Motor neuron (in vitro differentiated cells): ENCODE data around the gene PARVA. TPM values are rescaled to one million over a fixed set of nuclear protein-coding genes. Genes with fewer than 3 reads are reported as not detected.

Experiments used
- ATAC-seq, 8 experiments: fragments of 200-7000 bp; cut with Tn5 transposase; replicated peaks in 6 of 8; 2 replicates each; pipeline ENCODE4 v1.8.0; 2021; ENCODE audit warnings: mild to moderate bottlenecking in 8 of 8, moderate library complexity in 8 of 8
- H3K27ac ChIP-seq, 2 donors: fragments of 250-450 bp; sonication (Bioruptor Pico); 2 replicates each; pipeline ENCODE4 v1.9.0; 2021; ENCODE audit warnings: antibody characterized with exemption in 2 of 2, mild to moderate bottlenecking in 2 of 2, moderate library complexity in 1 of 2
- H3K4me1 ChIP-seq, 2 donors: fragments of 250-450 bp; sonication (Bioruptor Pico); replicated peaks in 1 of 2; 2 replicates each; pipeline ENCODE4 v1.6.1; 2021; ENCODE audit warnings: antibody characterized with exemption in 2 of 2, mild to moderate bottlenecking in 2 of 2, moderate library complexity in 1 of 2
- H3K4me3 ChIP-seq, 5 donors: fragments of 250-450 bp; sonication (Bioruptor Pico); 2 replicates each; pipeline ENCODE4 v1.9.0; 2021; ENCODE audit warnings: antibody characterized with exemption in 5 of 5, mild to moderate bottlenecking in 5 of 5, moderate library complexity in 4 of 5
- WGBS, 10 experiments: fragments of 450-650 bp; shearing (Covaris generic); methylation state at CpG; one replicate each; pipeline ENCODE4 v1.0.0; 2022; 5-methylcytosine and 5-hydroxymethylcytosine counted together
- in situ Hi-C, 9 experiments: fragments of 400-800 bp; cut with MboI; loops; one replicate each; pipeline ENCODE4 v1.15.0; 2021; ENCODE audit warnings: low sequenced_read_pairs in 9 of 9, low pct_unique_long_range_greater_than_20kb in 2 of 9; ENCODE audit not compliant: unreplicated experiment in 9 of 9
- total RNA-seq, 8 experiments: library from RNA; unstranded; fragments of 300-600 nt; gene quantifications; 2 replicates each; pipeline versions ENCODE4 v1.2.3 to v1.2.4, GENCODE V29; 2022

The PARVA gene
- total RNA-seq, 8 experiments from 2014 or later: 4.8 to 59.4 (median 10.8) TPM

DNA sequence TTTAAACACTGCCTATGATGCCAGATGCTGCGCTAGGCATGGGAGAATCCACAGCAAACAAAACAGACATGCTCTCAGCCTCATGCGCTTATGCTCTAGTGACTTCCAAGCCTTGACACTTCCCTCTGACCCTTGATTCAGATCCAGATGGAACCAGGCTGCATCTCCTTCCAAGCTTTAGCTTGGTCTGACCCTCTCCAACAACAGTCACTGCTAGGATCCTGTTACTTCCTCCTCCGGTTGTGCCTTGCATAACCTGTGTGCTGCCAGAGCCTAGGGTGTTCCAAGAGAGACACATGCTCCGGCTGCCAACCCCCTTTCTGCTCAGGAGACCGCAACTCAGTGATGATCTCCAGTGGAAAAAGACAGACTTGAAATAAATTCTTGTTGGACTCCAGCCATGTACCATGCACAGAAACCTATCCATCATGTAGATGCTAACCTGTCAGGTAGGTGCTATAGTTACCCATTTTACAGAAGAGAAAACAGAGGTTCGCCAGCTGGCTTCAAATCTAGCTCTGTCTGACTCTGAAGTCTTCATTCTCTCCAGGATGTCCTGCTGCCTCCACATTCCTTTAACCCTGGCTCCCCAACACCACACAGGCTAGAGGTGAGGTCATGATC is 160.5 kb downstream of the PARVA start:
- Histone ChIP-seq H3K4me3 (no peak overlapping the region), H3K4me1 (peaks cover 3 to 6% of the 10 kb centered on the region in 2 donors), H3K27ac (no peak overlapping the region)
- no peak for ATAC-seq
- 65 to 100% (median 83%) methylated on average over 1 to 6 of the region's 6 CpGs; no CpG with 5 or more reads in 1 of the 10 experiments for WGBS, 10 experiments
- in situ Hi-C loops: no loop called here

DNA sequence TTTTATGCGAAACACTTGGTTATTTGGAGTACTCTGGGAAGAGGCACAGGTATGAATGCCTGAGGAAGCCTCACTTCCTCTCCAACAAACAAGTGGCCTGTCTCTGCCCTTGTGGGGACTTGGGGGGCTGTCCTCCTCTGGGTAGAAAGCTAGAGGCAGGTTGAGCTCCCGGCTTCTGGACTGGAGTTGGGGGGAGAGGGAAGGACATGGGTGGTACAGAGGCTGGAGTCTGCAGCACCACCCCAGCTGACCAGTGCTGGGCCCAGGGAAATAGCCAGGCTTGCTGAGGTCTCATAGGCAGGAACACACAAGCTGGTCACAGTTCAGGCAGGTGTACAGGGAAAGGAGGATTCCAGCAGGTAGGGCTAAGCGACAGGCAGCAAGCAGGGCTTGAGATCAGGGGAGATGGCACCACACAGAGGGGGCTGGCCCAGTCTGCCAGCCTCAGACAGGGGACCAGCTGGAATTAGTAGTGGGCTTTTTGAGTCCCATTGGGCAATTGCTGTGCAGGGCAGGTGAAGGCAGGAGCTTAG is 161.6 kb downstream of the PARVA start:
- ATAC-seq: no peak
- no peak overlapping the region for H3K27ac ChIP-seq
- WGBS, 10 experiments: 83 to 100% (median 100%) methylated on average over 1 to 2 of the region's 3 CpGs; no CpG with 5 or more reads in 6 of the 10 experiments

DNA sequence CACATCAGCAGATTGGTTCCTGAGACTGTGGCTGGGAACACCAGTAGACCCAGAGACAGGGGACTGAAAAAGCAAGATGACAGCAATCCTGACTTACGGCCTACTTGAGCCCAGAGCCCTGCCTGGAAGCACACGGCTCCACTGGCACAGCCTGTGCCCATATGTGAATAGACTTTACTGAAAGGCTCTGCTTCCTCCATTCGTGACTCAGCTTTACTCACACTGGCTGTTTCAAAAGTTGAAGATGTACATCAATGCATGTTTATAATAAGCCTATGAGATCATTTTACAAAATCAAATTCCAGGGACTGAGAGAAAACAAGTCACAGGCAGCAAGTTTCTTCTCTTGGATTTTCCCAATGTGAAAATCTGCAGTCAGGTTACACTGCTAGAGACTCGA is 162.2 kb downstream of the PARVA start:
- WGBS, 10 experiments: 7 to 100% (median 75%) methylated on average over 1 to 3 of the region's 4 CpGs; no CpG with 5 or more reads in 3 of the 10 experiments
- in situ Hi-C loops: no loop called here
- H3K27ac ChIP-seq: no peak overlapping the region

More for the DNA sequence above, 161.6 kb downstream of the PARVA start:
- Histone ChIP-seq H3K4me1 (peaks cover 3 to 6% of the 10 kb centered on the region in 2 donors), H3K4me3 (no peak overlapping the region)
- in situ Hi-C loops: no loop called here

DNA sequence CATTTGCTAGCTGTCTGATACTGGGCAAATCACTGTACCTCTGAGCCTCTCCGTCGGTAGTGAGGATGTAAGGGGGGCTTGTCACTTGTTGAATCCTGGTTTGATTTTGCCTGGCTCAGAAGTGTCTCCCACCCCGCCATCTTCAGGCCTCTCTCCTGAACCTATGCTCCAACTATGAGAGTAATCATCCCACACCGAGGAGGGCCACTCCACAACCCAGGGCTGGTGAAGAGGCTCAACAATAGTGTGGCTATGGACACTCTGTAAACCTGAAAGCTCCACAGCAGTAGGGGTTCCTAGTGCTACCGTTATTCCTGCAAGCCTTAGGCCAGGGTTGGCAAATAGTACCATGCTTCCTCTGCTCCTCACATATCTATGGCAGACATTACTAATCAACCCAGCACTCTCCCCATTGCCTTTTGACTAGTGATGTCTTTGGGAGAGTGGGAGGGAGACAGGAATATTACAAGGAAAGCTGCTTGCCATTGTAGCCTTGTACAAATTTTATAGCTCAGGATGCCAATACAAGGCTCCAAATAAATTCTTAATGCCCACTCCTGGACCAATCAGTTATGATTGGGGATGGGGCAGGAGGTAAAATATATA is 162.8 kb downstream of the PARVA start:
- Histone ChIP-seq H3K4me3 (no peak overlapping the region), H3K27ac (no peak overlapping the region), H3K4me1 (peaks cover 0 to 4% of the 10 kb centered on the region in 2 donors)
- no peak for ATAC-seq
- in situ Hi-C loops: no loop called here
- 74 to 100% (median 88%) methylated on average over 1 to 4 of the region's 5 CpGs; no CpG with 5 or more reads in 7 of the 10 experiments for WGBS, 10 experiments

More for the DNA sequence above, 162.2 kb downstream of the PARVA start:
- Histone ChIP-seq H3K4me1 (peaks cover 3 to 6% of the 10 kb centered on the region in 2 donors), H3K4me3 (no peak overlapping the region)
- peak in 4 of 8 experiments; percentile 25 to 85 (median 66) for ATAC-seq

DNA sequence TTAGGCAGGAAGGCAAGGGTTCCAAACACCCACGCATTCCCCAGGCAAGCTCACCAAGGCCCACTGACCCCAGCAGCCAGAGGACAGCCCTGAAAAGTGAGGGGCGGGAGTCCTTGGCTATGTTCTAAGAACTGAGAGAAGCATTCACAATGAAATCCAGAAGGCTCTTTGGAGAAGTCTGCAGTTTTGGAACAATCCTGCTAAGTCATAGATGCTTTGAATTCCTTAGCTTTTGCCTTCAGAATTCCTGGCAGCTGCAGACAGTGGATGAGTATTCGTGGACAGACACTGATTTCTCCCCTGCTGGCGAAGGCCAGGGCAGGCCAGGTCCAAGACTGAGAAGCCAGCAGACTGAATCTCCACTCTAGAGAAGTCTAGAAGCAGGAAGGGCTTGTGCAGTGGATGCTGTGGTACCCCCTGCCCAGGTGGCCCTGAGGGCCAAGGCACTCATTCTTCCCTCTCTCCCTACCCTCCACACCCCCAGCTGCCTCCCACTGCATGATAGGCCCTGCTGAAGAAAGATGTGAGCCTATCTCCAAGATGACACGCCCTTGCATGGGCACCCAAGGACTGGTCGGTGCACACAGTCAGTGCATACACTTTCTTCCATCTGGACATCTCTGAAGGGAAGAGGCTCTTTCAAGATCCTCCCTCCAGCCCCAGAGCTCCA is 163.7 kb downstream of the PARVA start:
- in situ Hi-C loops: no loop called here
- WGBS, 10 experiments: 18 to 84% (median 40%) methylated on average over 1 to 5 of the region's 6 CpGs; no CpG with 5 or more reads in 3 of the 10 experiments
- ATAC-seq: peak in 4 of 8 experiments; percentile 30 to 71 (median 59)
- Histone ChIP-seq H3K27ac (no peak overlapping the region), H3K4me1 (no peaks in the 10 kb centered on the region), H3K4me3 (no peak overlapping the region)

- ATAC-seq: no peak
- Histone ChIP-seq H3K4me3 (no peak overlapping the region), H3K27ac (no peak overlapping the region), H3K4me1 (no peaks in the 10 kb centered on the region)
- in situ Hi-C loops: no loop called here
- WGBS, 10 experiments: 60 to 100% (median 83%) methylated on average over 1 to 5 of the region's 9 CpGs; no CpG with 5 or more reads in 3 of the 10 experiments
Observed at GRCh38 chr11:12541583-12542151, 164.3 kb downstream of the PARVA start.

- no peak for ATAC-seq
- WGBS, 10 experiments: 0 to 93% (median 57%) methylated on average over 1 to 10 of the region's 10 CpGs; no CpG with 5 or more reads in 6 of the 10 experiments
Observed at GRCh38 chr11:12542186-12542935, 165.0 kb downstream of the PARVA start.

GRCh38 chr11:12543596-12544415 is 166.4 kb downstream of the PARVA start:
- in situ Hi-C loops: no loop called here
- H3K4me1 ChIP-seq: peaks cover 0 to 7% of the 10 kb centered on the region in 2 donors
- 80 to 100% (median 87%) methylated on average over 1 to 8 of the region's 9 CpGs; no CpG with 5 or more reads in 2 of the 10 experiments for WGBS, 10 experiments
- H3K27ac ChIP-seq: no peak overlapping the region
- ATAC-seq: peak in 1 of 8 experiments; percentile 48
- no peak overlapping the region for H3K4me3 ChIP-seq

More at GRCh38 chr11:12542186-12542935, 165.0 kb downstream of the PARVA start:
- Histone ChIP-seq H3K4me3 (no peak overlapping the region), H3K4me1 (no peaks in the 10 kb centered on the region), H3K27ac (no peak overlapping the region)
- in situ Hi-C loops: no loop called here

GRCh38 chr11:12544986-12545775 is 167.8 kb downstream of the PARVA start:
- Histone ChIP-seq H3K4me3 (no peak overlapping the region), H3K4me1 (peaks cover 0 to 7% of the 10 kb centered on the region in 2 donors), H3K27ac (no peak overlapping the region)
- in situ Hi-C loops: no loop called here
- peak in 1 of 8 experiments; percentile 27 for ATAC-seq
- 60 to 100% (median 88%) methylated on average over 1 to 8 of the region's 13 CpGs; no CpG with 5 or more reads in 2 of the 10 experiments for WGBS, 10 experiments

DNA sequence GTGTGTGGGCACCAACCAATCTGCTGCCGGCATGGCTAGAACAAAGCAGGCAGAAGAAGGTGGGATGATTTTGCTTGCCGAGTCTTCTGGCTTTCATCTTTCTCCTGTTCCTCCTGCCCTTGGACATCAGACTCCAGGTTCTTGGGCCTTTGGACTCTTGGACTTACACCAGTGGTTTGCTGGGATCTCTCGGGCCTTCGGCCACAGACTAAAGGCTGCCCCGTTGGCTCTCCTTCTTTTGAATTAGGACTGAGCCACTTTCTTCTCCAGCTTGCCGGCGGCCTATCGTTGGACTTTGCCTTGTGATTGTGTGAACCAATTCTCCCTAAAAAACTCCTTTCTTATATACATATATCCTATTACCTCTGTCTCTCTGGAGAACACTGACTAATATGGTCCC is 168.8 kb downstream of the PARVA start:
- in situ Hi-C loops: no loop called here

GRCh38 chr11:12546660-12547059 is 169.3 kb downstream of the PARVA start:
- WGBS, 10 experiments: 90 to 100% (median 97%) methylated on average over 1 to 5 of the region's 5 CpGs; no CpG with 5 or more reads in 5 of the 10 experiments
- H3K27ac ChIP-seq: no peak overlapping the region
- peaks cover 0 to 7% of the 10 kb centered on the region in 2 donors for H3K4me1 ChIP-seq
- ATAC-seq: no peak
- no peak overlapping the region for H3K4me3 ChIP-seq
- in situ Hi-C loops: no loop called here

More for the DNA sequence above, 168.8 kb downstream of the PARVA start:
- WGBS, 10 experiments: 86 to 100% (median 95%) methylated on average over 3 to 8 of the region's 8 CpGs; no CpG with 5 or more reads in 4 of the 10 experiments
- H3K27ac ChIP-seq: no peak overlapping the region
- no peak overlapping the region for H3K4me3 ChIP-seq
- ATAC-seq: no peak
- peaks cover 0 to 7% of the 10 kb centered on the region in 2 donors for H3K4me1 ChIP-seq
